ENCODE data around the gene ARHGEF39. TPM values are rescaled to one million over a fixed set of nuclear protein-coding genes. Genes with fewer than 3 reads are reported as not detected.

The ARHGEF39 gene
- total and polyA plus RNA-seq, 10 of the 15 experiments (the other 5 are each of a cell fraction or from before 2014, with no cell fraction given) = 2.0 to 28.9 (median 13.2) TPM

DNA sequence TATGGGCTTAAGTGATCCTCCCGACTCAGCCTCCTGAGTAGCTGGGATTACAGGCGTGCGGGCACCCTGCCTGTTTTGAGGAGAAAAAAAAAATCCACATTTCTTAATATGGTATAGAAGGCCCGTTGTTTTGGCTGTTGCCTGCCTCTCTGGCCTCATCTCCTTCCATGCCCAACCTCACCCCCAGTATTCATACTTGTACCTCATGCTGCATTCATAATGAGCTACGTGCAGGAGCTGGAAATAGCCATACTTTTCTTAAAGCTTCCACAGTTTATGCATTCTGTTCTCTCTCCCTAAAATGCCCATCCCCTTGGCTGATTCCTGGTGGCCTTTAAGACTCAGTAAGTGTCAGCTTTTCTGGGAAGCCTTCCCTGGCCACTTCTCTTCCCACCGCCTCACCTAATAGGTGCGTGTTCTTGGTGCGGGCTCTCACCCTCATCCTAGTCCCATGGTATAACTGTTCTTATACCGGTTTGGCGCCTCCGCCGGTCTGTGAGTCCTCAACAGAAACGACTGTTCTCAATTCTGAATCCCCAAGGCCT, 26.8 kb upstream of the ARHGEF39 start:
- intact Hi-C loops (cut with micrococcal nuclease; ENCODE audit: unreplicated experiment) = no loop called here

More for the DNA sequence above, 26.8 kb upstream of the ARHGEF39 start:
- ATAC-seq (no peak), FAIRE-seq (no peak), DNase-seq (ENCODE audit: low read depth, low spot score) (no peak)
- H3K79me2 ChIP-seq (ENCODE audit: control insufficient read depth, insufficient read depth, low read length) = no peaks in the 10 kb centered on the region; the same call in 1 of the 2 replicates
- no peaks in the 10 kb centered on the region for H3K27me3 ChIP-seq (replicated peaks in 1 of 2; ENCODE audit: control insufficient read depth in 2 of 2, insufficient read depth in 2 of 2, low read length in 1 of 2)
- H3K4me1 ChIP-seq (ENCODE audit: control insufficient read depth, insufficient read depth, low read length) = peaks cover 3% of the 10 kb centered on the region; the same call in 1 of the 2 replicates
- H3K27ac ChIP-seq (ENCODE audit: control insufficient read depth, insufficient read depth) = no peak overlapping the region
- no TSS peak for BruUV-seq (replicated peaks)
- POLR2A ChIA-PET = interaction anchor here (1.1 to 2.7 kb wide), 4 partner anchors 9 to 40 kb away, joined by 3 to 13 read pairs (median 6); partner anchors contain the start of genes CREB3 and TLN1
- H3K4me3 ChIP-seq = no peak overlapping the region
- RAD21 ChIA-PET (ENCODE audit: unreplicated experiment) = interaction anchor here (1.2 to 1.5 kb wide), 3 partner anchors 22 to 88 kb away, joined by 3 to 4 read pairs (median 4); no protein-coding TSS in a partner anchor
- no peaks in the 10 kb centered on the region for H3K9me3 ChIP-seq (replicated peaks; ENCODE audit: control insufficient read depth, insufficient read depth, low read length)
- H3K36me3 ChIP-seq (ENCODE audit: control insufficient read depth in 2 of 2, insufficient read depth in 2 of 2, low read length in 1 of 2) = peaks cover 6 to 10% of the 10 kb centered on the region in 2 experiments; a peak in 2 of 4 replicates
- no peak overlapping the region for H2AFZ ChIP-seq (ENCODE audit: control insufficient read depth, low read depth, low read length)
- WGBS (ENCODE audit: insufficient coverage, insufficient replicate concordance, low lambda C conversion rate, missing lambda C conversion rate) = 91% methylated on average over 13 of the region's 13 CpGs
- in situ Hi-C loops (cut with MboI) = no loop called here
- CTCF ChIA-PET = interaction anchor here (0.8 to 15.2 kb wide), 5 partner anchors 20 to 98 kb away, joined by 3 to 227 read pairs (median 4); partner anchors contain the start of genes ARHGEF39, CCDC107 and RMRP
- H3K9ac ChIP-seq (ENCODE audit: control insufficient read depth, insufficient read depth, low read length) = no peak overlapping the region
- no peak for TF ChIP-seq KLF5 (IDR thresholded peaks at IDR 0.05; ENCODE audit: partially characterized antibody)
- TF ChIP-seq MXI1 (IDR thresholded peaks at IDR 0.05; ENCODE audit: low read depth, low read length) = no peak
- TF ChIP-seq CHD1 (IDR thresholded peaks at IDR 0.05; ENCODE audit: low read depth, low read length) = no peak
- no peak for TF ChIP-seq ZNF622 (IDR thresholded peaks at IDR 0.05)
- no peak for TF ChIP-seq E2F4 (IDR thresholded peaks at IDR 0.05; ENCODE audit: low read depth, low read length)
- no peak for TF ChIP-seq CEBPB (IDR thresholded peaks at IDR 0.05; ENCODE audit: borderline replicate concordance in 1 of 2, low read depth in 2 of 2, low read length in 2 of 2)
- no peak for TF ChIP-seq RAD51 (IDR thresholded peaks at IDR 0.05)
- no peak for TF ChIP-seq RFX5 (IDR thresholded peaks at IDR 0.05; ENCODE audit: low read depth, low read length)
- TF ChIP-seq, protein P1, sequence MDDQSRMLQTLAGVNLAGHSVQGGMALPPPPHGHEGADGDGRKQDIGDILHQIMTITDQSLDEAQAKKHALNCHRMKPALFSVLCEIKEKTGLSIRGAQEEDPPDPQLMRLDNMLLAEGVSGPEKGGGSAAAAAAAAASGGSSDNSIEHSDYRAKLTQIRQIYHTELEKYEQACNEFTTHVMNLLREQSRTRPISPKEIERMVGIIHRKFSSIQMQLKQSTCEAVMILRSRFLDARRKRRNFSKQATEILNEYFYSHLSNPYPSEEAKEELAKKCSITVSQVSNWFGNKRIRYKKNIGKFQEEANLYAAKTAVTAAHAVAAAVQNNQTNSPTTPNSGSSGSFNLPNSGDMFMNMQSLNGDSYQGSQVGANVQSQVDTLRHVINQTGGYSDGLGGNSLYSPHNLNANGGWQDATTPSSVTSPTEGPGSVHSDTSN (IDR thresholded peaks at IDR 0.05; ENCODE audit: insufficient replicate concordance, low read depth, low read length) = no peak
- TF ChIP-seq SMAD5 (IDR thresholded peaks at IDR 0.05; ENCODE audit: low read depth) = no peak
- no peak for TF ChIP-seq POU2F2 (IDR thresholded peaks at IDR 0.05; ENCODE audit: borderline replicate concordance, low read depth, low read length)
- SMC1A ChIA-PET (ENCODE audit: uncharacterized antibody, unreplicated experiment) = interaction anchor here (0.6 to 1.3 kb wide), 9 partner anchors 9 to 1394 kb away, joined by 3 to 4 read pairs (median 3); no protein-coding TSS in a partner anchor
- H4K20me1 ChIP-seq (ENCODE audit: control insufficient read depth, insufficient read depth) = no peaks in the 10 kb centered on the region
- H3K4me2 ChIP-seq (ENCODE audit: control insufficient read depth, insufficient read depth) = no peak overlapping the region
